Effector CD8-positive, alpha-beta T cell (primary cell): ENCODE measurements around the gene SCAPER.

Source experiments
- DNase-seq: peaks from one replicate; lab custom pipeline; 2025; lab: John Stamatoyannopoulos, UW
- total RNA-seq, 4 experiments: gene quantifications; one replicate each; lab custom pipeline; 2026; lab: John Stamatoyannopoulos, UW

SCAPER gene
- 40.6 to 58.0 (median 54.0) reads per million in 4 experiments for total RNA-seq

GRCh38 chr15:76905013-76905839 lies at the start of gene SCAPER:
TSS of gene SCAPER (minus strand) at chr15:76905340. CDS start at chr15:76883817, 21,523 bp downstream.
- DNase-seq, result peak; percentile 85

GRCh38 chr15:76954744-76955143 lies 49.6 kb upstream of the SCAPER start:
- DNase-seq, result no peak

- DNase-seq, result no peak
Observed at GRCh38 chr15:76953913-76954312, 48.8 kb upstream of the SCAPER start.

- DNase-seq, result no peak
Observed at GRCh38 chr15:76951220-76951619, 46.1 kb upstream of the SCAPER start.

- DNase-seq, result no peak
Observed at GRCh38 chr15:76947454-76947853, 42.3 kb upstream of the SCAPER start.

- no peak for DNase-seq
Observed at GRCh38 chr15:76945494-76946093, 40.5 kb upstream of the SCAPER start.

GRCh38 chr15:76942331-76942730 lies 37.2 kb upstream of the SCAPER start:
- DNase-seq, result no peak

- DNase-seq, result no peak
Observed at GRCh38 chr15:76941636-76942035, 36.5 kb upstream of the SCAPER start.

GRCh38 chr15:76939715-76940114 lies 34.6 kb upstream of the SCAPER start:
- no peak for DNase-seq

GRCh38 chr15:76938752-76939151 lies 33.6 kb upstream of the SCAPER start:
- DNase-seq, result no peak

- no peak for DNase-seq
Observed at GRCh38 chr15:76936671-76937070, 31.5 kb upstream of the SCAPER start.

GRCh38 chr15:76935620-76936019 lies 30.5 kb upstream of the SCAPER start:
- DNase-seq, result no peak

- peak; percentile 5 for DNase-seq
Observed at GRCh38 chr15:76932135-76932966, 27.2 kb upstream of the SCAPER start.

- DNase-seq, result peak; percentile 80
Observed at GRCh38 chr15:76931397-76932134, 26.4 kb upstream of the SCAPER start, which contains the start of gene RCN2. TSS of gene RCN2 (plus strand) at chr15:76931749. CDS start at chr15:76931842, 93 bp downstream.

GRCh38 chr15:76930831-76931396 lies 25.8 kb upstream of the SCAPER start:
- no peak for DNase-seq

GRCh38 chr15:76929011-76929760 lies 24.0 kb upstream of the SCAPER start:
- no peak for DNase-seq

GRCh38 chr15:76928201-76928600 lies 23.1 kb upstream of the SCAPER start:
- no peak for DNase-seq

- no peak for DNase-seq
Observed at GRCh38 chr15:76916369-76916768, 11.2 kb upstream of the SCAPER start.

- DNase-seq, result no peak
Observed at GRCh38 chr15:76913737-76914136, 8.6 kb upstream of the SCAPER start.

- DNase-seq, result no peak
Observed at GRCh38 chr15:76912430-76912829, 7.3 kb upstream of the SCAPER start.
